GM21390 (cell line): Measurements from ENCODE around the gene COL4A1.

Experiments
- ATAC-seq: cut with Tn5 transposase; IDR thresholded peaks from one replicate; pipeline ENCODE4 v1.9.1; 2021; ENCODE audit not compliant: unreplicated experiment

COL4A1 gene

DNA sequence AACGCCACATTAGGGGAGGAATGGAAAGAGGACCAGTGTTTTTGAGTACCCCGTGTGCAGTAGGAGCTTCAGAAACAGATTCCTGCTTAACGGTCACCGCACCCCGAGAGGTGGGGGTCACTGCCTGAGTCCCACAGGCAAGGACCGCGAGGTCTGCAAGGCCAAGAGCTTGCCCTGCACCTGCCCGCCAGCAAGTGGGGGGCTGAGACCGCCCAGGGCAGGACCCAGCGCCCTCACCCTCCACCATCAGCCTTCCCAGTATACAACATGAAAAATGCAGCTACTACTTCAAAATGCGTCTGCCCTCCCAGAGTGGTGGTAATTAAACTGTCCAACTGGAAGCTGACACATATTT is 44.9 kb downstream of the COL4A1 start:
- no peak for ATAC-seq

DNA sequence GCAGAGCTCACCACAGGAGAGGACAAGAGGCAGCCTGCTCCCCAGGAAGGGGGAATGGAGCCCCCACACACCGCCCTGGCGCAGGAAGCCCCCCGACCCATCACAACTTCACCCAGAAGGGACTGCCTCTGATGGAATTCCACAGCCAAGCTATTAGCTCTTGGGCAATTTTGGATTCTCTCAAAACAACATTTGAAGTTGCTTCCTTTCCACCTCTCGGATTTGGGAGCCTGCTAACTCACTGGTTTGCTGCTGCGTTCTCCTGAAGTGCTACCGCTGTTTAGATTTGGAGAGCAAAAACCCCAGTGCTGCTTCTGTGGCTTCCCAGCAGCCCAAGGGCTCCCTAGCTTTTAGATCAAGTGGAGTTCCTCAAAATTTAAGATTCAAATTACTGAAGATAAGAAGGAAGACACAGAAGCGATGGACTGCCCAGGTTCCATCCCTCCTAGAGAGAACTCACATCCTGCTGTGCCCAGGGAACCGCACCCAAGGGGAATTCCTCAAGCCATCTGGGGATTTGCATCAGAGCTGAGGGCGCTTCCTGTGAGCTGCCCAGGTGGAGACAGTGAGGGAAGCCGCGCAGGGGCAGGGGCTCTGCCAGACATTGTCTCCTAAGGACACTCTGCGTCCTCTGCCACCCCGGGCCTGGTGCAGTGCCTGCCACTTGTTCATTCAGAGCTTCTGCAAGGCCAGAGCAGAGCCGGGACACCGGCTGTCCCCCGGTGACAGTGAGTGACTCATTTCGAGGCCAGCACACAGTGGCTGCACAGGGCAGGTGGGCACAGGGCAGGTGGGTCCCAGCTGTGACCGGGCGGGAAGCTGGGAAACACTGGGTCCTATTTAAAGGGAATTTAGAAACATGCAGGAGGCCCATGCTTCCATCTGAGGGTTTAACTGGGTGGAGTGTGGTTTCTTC is 45.5 kb downstream of the COL4A1 start:
- ATAC-seq: no peak

DNA sequence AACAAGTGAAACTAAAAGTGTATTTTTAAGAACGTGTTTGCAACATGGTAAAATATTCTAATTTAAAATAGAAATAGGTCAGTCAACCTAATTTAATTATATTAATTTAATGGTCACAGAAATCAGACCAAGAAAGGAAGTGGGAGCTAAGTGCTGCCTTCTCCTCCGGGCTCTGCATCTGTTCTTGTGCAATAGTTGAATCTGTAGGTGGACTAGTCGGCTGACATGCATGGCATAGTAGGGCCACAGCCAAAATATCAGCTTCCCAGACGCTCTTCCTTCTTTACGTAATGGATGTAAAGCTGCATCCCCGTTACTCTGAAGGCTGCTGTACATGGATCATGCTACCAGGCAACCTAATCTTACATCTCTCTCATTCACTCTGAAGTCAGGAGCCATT is 47.3 kb downstream of the COL4A1 start:
- ATAC-seq: no peak

GRCh38 chr13:110258876-110259631 is 47.9 kb downstream of the COL4A1 start:
- no peak for ATAC-seq

DNA sequence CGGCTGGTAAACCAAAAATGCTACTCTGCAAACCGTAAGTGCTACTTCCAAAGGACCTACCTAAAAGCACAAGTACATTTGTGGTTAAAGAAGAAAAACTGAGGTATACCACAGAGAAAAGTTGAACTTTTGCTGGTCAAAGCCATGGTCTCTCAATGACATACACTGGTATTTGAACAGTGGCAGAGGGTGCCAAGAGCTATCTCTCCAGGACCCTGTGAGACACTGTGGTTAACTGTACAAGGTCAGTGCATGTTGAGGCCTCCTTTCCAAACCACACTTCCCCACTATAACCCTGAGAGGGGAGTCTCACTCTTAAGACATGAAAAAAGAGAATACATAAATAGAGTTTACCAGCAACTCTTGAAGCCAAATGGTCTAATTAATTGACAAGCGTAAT is 49.5 kb downstream of the COL4A1 start:
- ATAC-seq: no peak

DNA sequence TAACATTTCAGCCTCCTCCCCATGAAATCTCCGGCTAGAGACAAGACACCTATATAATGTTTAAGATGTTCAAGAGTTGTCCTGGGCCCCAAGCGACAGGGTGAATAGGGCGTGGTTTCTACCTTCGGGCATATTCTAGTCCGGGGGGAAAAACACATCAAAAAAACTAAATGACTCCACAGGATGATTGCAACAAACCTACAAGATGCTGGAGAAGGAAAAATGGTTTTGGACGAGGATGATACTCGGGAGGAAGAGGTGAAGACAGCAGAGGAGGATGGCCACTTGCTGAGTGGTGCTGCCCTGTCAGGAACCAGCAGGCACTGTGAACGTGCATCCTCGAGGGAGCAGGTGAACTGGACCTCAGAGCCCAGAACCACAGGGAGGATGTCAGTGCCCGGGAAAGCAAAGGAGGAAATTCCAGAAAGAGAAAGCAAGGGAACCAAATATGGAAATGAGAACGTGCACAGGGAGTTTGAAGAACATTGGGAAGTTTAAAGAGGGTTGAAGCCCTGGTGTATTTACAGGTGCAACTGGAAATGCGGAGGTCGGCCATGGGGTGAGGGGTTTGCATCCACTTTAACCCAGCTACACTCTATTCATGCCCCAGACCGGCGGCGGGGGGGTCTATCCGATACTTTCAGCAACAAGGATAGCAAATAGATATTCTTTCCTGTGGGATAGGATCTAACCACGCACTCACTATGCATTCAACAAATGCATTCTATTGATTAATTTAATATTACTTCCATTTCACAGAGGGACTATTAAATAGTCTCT is 50.6 kb downstream of the COL4A1 start:
- ATAC-seq: no peak

DNA sequence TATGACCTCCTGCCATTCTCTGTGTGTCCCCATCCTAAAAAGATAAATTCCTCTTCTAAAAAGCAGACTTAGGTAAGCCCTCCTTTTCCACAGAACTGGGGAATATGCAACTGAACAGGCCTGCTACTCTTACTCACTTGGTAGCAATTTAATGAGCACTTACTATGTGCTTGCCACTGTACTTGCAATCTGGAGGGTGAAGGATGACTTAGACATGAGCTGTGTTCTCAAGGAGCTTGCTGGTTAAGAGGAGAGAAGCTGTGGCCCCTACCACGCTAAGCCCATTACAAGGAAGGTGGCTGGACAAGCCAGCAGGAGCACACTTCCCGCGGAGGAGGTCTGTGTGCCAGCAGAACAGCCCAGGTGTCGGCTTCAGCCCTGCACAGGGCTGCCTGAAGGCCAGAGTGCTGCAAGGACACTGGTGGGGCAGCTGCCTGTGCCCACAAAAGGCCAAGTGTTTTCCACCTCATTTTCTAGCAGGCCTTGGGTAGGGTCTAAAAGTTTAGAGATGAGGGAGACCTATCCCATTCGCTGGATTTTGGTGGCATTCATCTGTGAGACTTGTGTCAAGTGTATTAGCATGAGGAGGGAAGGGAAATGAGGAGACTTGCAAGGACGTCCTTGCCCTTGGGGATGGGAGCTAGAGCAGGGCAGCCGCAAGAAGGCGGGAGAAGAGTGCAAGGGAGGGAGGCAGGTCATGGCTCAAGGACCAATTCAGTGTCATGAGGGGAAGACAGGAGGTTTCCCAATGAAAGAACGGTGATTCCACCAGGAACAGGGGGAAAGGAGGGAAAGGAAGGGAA is 52.0 kb downstream of the COL4A1 start:
- no peak for ATAC-seq

DNA sequence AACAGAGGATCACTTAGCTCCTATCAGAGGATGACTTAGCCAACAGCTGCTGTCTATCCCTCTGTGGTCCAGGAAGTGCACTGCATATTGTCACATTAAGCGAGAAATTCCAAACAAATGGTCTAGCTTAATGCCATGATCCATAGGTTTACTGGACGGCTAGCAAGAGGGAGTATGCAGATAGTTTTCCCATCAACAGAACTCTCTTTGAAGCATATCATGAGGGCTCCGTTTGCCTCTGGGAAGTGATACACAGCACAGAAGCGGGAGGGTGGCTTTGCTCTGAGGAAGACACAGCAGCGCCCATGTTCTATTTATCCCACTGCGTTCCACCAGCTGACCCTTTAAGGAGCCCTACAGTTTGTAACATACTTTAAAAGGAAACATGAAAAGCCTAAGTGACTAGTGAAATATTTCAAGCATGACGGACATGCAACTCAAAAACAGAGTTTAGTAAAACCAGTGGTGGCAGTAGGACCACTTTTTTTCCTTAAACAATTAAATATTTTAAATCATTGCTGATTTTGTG is 52.7 kb downstream of the COL4A1 start:
- ATAC-seq: no peak

DNA sequence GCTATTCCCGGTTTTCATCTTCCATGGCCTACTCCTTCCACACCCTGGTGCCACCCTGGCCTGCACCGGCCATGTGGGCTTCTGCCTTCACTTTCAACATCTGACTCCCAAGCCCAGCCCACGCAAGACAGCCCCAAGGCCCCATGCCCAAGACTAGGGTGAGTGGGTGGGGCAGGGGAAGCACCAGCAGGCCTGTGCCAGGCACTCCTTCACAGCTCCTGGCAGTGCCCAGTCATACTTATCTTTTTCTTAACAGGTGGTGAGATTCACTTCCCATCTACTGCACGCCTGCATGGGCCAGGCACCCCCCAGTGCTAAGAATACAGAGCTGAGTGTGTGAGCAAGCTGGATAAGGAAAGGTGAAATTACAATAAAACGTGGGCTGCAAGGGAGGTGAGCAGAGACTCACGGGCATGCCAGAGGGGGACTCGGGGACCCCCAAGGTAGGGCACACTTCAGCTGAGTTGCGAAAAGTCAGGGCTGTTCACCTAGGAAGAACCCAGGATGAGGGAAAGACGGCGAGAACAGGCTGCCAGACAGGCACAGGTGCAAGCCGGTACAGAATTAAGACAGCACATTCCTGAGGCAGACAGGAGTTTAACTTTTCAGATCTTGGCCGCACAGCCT is 55.7 kb downstream of the COL4A1 start:
- no peak for ATAC-seq

GRCh38 chr13:110250258-110250891 is 56.6 kb downstream of the COL4A1 start:
- no peak for ATAC-seq

- no peak for ATAC-seq
Observed at GRCh38 chr13:110249326-110249725, 57.6 kb downstream of the COL4A1 start.

DNA sequence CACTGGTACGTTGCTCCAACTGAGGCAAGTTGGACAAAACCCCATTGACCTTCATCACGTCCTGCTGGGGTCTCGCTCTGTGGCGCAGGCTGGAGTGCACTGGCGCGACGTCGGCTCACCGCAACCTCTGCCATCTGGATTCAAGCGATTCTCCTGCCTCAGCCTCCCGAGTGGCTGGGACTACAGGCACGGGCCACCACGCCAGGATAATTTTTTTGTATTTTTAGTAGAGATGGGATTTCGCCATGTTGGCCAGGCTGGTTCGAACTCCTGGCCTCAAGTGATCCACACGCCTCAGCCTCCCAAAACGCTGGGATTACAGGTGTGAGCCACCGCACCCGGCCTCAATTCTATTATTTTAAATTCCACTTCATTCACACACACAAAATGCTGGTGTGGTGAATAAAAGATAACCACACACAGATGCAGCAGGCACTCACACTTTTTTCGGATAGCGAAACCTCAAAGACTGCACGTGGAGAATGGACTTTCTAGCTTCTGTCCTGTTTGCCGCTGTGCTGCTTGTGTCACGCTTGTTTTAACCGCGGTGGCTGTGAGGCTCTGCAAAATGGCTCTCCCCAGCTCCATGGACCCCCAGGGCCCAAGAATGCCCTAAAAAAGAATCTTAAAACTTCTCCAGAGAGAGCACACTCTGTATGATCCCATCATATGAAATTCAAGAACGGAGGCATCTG is 58.4 kb downstream of the COL4A1 start:
- no peak for ATAC-seq

DNA sequence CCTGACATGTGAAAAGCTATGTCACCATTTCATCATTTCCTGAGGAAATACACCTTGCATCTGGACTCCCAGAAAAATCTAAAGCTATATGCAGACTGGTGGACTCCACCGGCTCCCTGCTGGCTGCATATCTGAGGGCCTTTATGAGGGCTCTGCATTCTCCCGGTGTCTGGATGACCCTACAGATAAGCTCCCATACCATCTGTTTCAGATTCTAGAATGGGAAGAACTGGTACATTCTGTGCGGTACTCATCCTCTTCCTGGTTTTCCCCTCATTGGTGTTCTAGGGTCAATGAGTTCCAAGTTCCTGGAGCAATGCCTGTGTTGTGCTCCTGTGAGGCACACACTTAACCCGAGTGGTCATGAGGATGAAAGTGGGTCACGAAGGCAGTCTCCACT is 60.4 kb downstream of the COL4A1 start:
- no peak for ATAC-seq

GRCh38 chr13:110245416-110245899 is 61.5 kb downstream of the COL4A1 start:
- ATAC-seq: no peak

DNA sequence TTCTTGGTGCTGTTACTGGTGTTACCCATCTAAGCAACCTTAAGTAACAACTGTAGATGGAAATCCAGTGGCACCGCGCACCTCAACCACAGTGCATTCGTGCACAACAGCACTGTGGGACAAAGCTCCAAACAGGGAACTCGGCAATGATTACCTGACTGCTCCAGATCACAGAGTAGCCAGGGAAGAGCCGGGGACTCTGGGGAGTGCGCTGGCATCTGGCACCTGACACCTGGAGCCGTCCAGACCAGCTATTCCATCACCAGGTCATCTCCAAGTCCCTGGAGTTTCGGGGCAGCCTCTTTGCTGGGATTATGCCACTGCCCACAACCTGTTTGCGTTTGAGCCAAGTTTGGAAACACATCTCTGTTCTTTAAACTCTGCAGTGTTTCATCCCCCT is 62.0 kb downstream of the COL4A1 start:
- ATAC-seq: no peak

DNA sequence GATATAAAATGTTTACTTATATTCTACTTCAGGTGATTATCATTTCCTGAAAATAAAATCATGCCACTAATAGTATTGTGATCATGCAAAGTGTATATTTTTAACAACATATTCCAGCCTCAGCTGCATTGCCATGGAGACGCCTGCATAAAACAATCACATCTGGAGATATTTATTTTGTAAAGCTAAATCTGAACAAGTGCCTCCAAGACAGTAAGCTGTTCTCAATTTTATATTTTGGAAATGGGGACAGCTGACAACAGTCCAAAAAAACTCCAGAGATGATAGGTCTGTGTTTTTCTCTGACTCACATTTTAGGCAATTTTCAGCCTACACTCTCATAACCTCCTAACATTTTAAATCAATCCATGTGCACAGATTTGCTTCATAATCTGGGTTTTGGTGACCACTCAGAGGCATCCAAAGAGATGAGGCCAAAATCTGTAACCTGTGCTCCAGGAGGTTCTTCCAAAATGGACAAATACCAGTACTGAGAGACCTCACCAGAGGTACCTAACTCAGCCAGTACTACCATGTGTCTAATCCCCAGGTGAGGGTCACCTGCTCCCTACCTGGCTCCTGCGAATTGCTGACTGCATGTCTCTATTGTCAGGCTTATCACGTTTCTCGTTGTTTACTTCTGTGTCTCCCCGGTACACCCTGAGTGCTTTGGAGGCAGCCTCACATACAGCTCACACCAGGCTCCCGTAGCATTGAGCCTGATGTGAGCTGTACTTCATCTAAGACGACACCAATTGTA is 62.7 kb downstream of the COL4A1 start:
- no peak for ATAC-seq

DNA sequence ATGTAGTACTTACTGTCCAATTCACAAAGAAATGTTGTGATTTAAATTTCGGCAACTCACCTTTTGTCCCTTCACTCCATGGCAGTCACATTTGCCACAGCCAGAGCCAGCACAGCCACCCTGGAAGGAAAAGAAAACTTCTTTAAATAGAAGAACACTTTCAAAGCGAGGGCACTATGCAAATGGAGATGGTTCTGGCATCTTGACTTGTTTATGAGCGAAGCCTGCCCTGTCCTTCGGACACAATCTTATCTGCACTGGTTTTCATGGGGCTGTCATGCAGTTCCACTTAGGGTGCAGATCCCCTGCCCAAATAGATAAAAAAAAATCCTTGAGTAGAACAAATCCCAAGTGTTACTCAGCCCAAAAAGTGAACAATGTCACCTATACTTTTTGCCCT is 64.3 kb downstream of the COL4A1 start:
- no peak for ATAC-seq

DNA sequence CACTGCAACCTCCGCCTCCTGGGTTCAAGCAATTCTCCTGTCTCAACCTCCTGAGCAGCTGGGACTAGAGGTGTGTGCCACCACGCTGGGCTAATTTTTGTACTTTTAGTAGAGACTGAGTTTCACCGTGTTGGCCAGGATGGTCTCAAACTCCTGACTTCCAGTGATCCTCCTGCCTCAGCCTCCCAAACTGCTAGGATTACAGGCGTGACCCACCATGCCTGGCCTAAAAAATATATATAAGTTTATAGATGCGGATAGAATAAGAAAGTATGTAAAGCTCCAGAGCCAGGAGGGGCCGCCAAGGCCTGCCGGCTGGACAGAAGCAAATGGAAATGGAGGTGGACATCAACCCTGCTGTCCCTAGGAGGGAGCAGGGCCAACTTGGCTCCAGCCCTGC is 66.0 kb downstream of the COL4A1 start:
- ATAC-seq: no peak
